HCT116 (cell line): ENCODE results near the gene EXD3. TPM values are rescaled to one million over a fixed set of nuclear protein-coding genes. Genes with fewer than 3 reads are reported as not detected.

Source experiments
- ATAC-seq: fragments of 200-7000 bp; cut with Tn5 transposase; 2 replicates; pipeline ENCODE4 v1.9.1; 2020; ENCODE audit warnings: mild to moderate bottlenecking, moderate library complexity
- BruUV-seq: library from RNA; stranded (reverse); fragments of 400-500 nt; replicated peaks from 2 replicates; lab custom pipeline; 2021; lab: Mats Ljungman, UMichigan
- CTCF ChIA-PET: fragments of 300-600 bp; sonication (Branson Sonifier 250); formaldehyde crosslinking; loops from one replicate; lab custom pipeline; 2021; ENCODE audit warnings: antibody characterized with exemption; lab: Charles Lee
- POLR2A ChIA-PET: fragments of 300-600, 350-600 bp; sonication (Branson Sonifier 250); formaldehyde crosslinking; loops from one replicate; lab custom pipeline; 2021; ENCODE audit warnings: antibody characterized with exemption; lab: Charles Lee
- RAD21 ChIA-PET, 2 experiments: fragments of 300-600 bp; sonication (Branson Sonifier 250); formaldehyde crosslinking; loops; one replicate each; lab custom pipeline; 2023; ENCODE audit warnings: low total read pairs in 2 of 2; ENCODE audit not compliant: uncharacterized antibody in 2 of 2, unreplicated experiment in 2 of 2, low non-redundant PET in 1 of 2; lab: Charles Lee
- DNase-seq: peaks from one replicate; pipeline ENCODE4 v3.0.0-alpha.2; 2010; ENCODE audit warnings: low read depth, low spot score
- H2AFZ ChIP-seq: fragments of 200-600 bp; shearing (Covaris generic), sonication (generic); 2 replicates; pipeline ENCODE4 v1.6.1; 2017; ENCODE audit warnings: low read depth, mixed run types, mixed read lengths, antibody characterized with exemption, low read length; ENCODE audit not compliant: poor library complexity, severe bottlenecking
- H3K27ac ChIP-seq: 2 replicates; pipeline ENCODE4 v1.5.1; 2012; ENCODE audit warnings: low read depth, low read length
- H3K27me3 ChIP-seq: fragments of 200-600 bp; sonication (generic); 2 replicates; pipeline ENCODE4 v1.6.1; 2016; ENCODE audit warnings: mixed run types, low read length, mixed read lengths; ENCODE audit not compliant: insufficient read depth
- H3K36me3 ChIP-seq, 2 experiments: fragments of 200-500 bp in 1 of 2; fragments of 200-600 bp in 1 of 2; sonication (Bioruptor generic) in 1 of 2; sonication (generic) in 1 of 2; 2 replicates each; pipeline versions ENCODE4 v1.5.1 to v1.6.1; 2014 to 2016; ENCODE audit warnings: low read length in 2 of 2, inconsistent platforms in 1 of 2, mixed read lengths in 1 of 2, mixed run types in 1 of 2; ENCODE audit not compliant: insufficient read depth in 2 of 2, control insufficient read depth in 1 of 2
- H3K4me1 ChIP-seq, 2 experiments: fragments of 200-600 bp in 1 of 2; sonication (generic) in 1 of 2; 2 replicates each; pipeline versions ENCODE4 v1.5.1 to v1.6.1; 2012 to 2017; ENCODE audit warnings: low read length in 2 of 2, inconsistent platforms in 1 of 2, mild to moderate bottlenecking in 1 of 2, mixed read lengths in 1 of 2, mixed run types in 1 of 2, moderate library complexity in 1 of 2; ENCODE audit not compliant: insufficient read depth in 2 of 2, control insufficient read depth in 1 of 2
- H3K4me2 ChIP-seq: fragments of 200-600 bp; sonication (generic); 2 replicates; pipeline ENCODE4 v1.6.1; 2017; ENCODE audit warnings: mixed run types, low read length, mixed read lengths
- H3K4me3 ChIP-seq, 2 experiments: fragments of 200-600 bp in 1 of 2; sonication (generic) in 1 of 2; replicated peaks in 1 of 2; 2 replicates each; pipeline ENCODE4 v1.5.1; 2011 to 2016; ENCODE audit warnings: low read length in 2 of 2, control low read depth in 1 of 2, low read depth in 1 of 2, mild to moderate bottlenecking in 1 of 2, mixed read lengths in 1 of 2, mixed run types in 1 of 2
- H3K79me2 ChIP-seq: fragments of 200-600 bp; sonication (generic); 2 replicates; pipeline ENCODE4 v1.6.1; 2017; ENCODE audit warnings: mild to moderate bottlenecking, mixed run types, low read length, moderate library complexity, mixed read lengths; ENCODE audit not compliant: insufficient read depth
- H3K9ac ChIP-seq: fragments of 200-600 bp; sonication (generic); 2 replicates; pipeline ENCODE4 v1.6.1; 2016; ENCODE audit warnings: low read length, mixed read lengths
- H3K9me2 ChIP-seq: fragments of 200-600 bp; sonication (generic), shearing (Covaris generic); 2 replicates; pipeline ENCODE4 v1.6.1; 2017; ENCODE audit warnings: mixed run types, mild to moderate bottlenecking, moderate library complexity; ENCODE audit not compliant: insufficient read depth
- H3K9me3 ChIP-seq, 2 experiments: fragments of 200-500 bp in 1 of 2; fragments of 200-600 bp in 1 of 2; sonication (Bioruptor generic) in 1 of 2; sonication (generic) in 1 of 2; 2 replicates each; pipeline ENCODE4 v1.6.1; 2014 to 2017; ENCODE audit warnings: low read length in 2 of 2, mixed read lengths in 2 of 2, inconsistent platforms in 1 of 2, low read depth in 1 of 2, mild to moderate bottlenecking in 1 of 2, mixed run types in 1 of 2, moderate library complexity in 1 of 2; ENCODE audit not compliant: control insufficient read depth in 1 of 2, insufficient read depth in 1 of 2
- H4K20me1 ChIP-seq: fragments of 200-600 bp; sonication (generic), shearing (Covaris generic); 2 replicates; pipeline ENCODE4 v1.6.1; 2017; ENCODE audit warnings: mixed run types, mild to moderate bottlenecking, moderate library complexity; ENCODE audit not compliant: insufficient read depth
- CEBPB ChIP-seq: IDR thresholded peaks from 2 replicates; pipeline ENCODE4 v1.6.1; 2012; ENCODE audit warnings: low read depth
- EZH2phosphoT487 ChIP-seq: fragments of 200-600 bp; IDR thresholded peaks from 2 replicates; pipeline ENCODE4 v1.6.1; 2018; ENCODE audit warnings: antibody characterized with exemption, borderline replicate concordance
- JUND ChIP-seq: IDR thresholded peaks from 2 replicates; pipeline ENCODE4 v1.6.1; 2012
- SIN3A ChIP-seq: IDR thresholded peaks from 2 replicates; pipeline ENCODE4 v1.6.1; 2012; ENCODE audit warnings: low read depth
- SRF ChIP-seq: IDR thresholded peaks from 2 replicates; pipeline ENCODE4 v1.6.1; 2012; ENCODE audit warnings: low read depth
- YY1 ChIP-seq: IDR thresholded peaks from 2 replicates; pipeline ENCODE4 v1.6.1; 2011; ENCODE audit warnings: low read length, low read depth, moderate library complexity, mild to moderate bottlenecking; ENCODE audit not compliant: insufficient replicate concordance; ENCODE audit errors: extremely low read depth
- intact Hi-C: fragments of 100-400 bp; cut with micrococcal nuclease; formaldehyde crosslinking; loops from 2 replicates; pipeline ENCODE4 v1.10.0; 2022
- total RNA-seq: library from RNA; stranded (reverse); gene quantifications from one replicate; pipeline ENCODE4 v1.2.1, GENCODE V29; 2021; ENCODE audit not compliant: unreplicated experiment
- TF ChIP-seq, protein P1 (sequence below), 3 experiments: fragments of 200-600 bp in 1 of 3; sonication (generic) in 1 of 3; IDR thresholded peaks in 2 of 3; conservative IDR thresholded peaks in 1 of 3; 2 replicates each; pipeline ENCODE4 v1.5.1; 2012 to 2017; ENCODE audit warnings: low read depth in 2 of 3, low read length in 2 of 3, antibody characterized with exemption in 1 of 3, borderline replicate concordance in 1 of 3, control low read depth in 1 of 3, mild to moderate bottlenecking in 1 of 3, mixed read lengths in 1 of 3, mixed run types in 1 of 3, moderate library complexity in 1 of 3; ENCODE audit not compliant: insufficient read depth in 1 of 3
- TF ChIP-seq, protein P2 (sequence below): IDR thresholded peaks from 2 replicates; pipeline ENCODE4 v1.6.1; 2011; ENCODE audit warnings: mild to moderate bottlenecking, low read length, moderate library complexity; ENCODE audit not compliant: insufficient replicate concordance; ENCODE audit errors: extremely low read depth

The EXD3 gene
- total RNA-seq, 1 experiment from 2014 or later: 25.4 TPM

DNA sequence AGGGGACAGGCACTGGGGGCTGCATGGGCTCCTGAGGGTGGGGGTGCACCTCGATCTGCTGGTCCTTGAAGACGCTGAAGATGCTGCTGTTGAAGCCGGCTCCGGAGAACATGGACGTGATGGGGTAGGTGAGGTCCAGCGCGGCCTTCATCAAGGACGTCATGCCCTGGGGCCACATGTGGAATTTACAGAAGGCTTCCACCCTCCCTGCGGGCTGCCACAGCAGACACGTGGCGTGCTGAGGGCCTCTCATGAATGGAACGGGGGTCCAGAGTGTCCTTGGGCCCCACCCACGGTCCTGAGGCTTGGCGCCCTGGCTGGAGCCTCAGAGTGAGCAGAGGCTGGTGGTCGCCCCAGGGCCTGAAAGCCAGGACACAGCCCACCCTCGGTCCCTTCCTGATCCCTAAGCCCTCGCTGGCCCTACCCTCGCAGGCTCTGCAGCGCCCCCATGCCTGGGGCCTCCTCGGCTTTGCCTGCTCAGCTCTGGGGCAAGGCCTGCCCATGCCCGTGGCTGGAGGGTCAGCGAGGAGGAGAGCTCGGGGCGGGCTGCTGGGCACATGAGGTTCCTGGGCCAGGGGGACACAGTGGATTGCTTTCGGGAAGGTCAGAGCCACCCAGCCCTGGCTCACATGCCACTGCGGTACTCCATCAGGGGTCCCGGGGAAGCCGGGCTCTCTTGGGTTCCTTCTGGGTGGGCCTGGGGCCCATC lies 41.5 kb upstream of the EXD3 start:
- TF ChIP-seq SRF: no peak
- no peak for TF ChIP-seq YY1
- TF ChIP-seq, protein P1, sequence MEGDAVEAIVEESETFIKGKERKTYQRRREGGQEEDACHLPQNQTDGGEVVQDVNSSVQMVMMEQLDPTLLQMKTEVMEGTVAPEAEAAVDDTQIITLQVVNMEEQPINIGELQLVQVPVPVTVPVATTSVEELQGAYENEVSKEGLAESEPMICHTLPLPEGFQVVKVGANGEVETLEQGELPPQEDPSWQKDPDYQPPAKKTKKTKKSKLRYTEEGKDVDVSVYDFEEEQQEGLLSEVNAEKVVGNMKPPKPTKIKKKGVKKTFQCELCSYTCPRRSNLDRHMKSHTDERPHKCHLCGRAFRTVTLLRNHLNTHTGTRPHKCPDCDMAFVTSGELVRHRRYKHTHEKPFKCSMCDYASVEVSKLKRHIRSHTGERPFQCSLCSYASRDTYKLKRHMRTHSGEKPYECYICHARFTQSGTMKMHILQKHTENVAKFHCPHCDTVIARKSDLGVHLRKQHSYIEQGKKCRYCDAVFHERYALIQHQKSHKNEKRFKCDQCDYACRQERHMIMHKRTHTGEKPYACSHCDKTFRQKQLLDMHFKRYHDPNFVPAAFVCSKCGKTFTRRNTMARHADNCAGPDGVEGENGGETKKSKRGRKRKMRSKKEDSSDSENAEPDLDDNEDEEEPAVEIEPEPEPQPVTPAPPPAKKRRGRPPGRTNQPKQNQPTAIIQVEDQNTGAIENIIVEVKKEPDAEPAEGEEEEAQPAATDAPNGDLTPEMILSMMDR (IDR thresholded peaks at IDR 0.05 in 2 of 3, conservative IDR thresholded peaks at IDR 0.05 in 1 of 3; ENCODE audit: borderline replicate concordance in 1 of 3, insufficient read depth in 1 of 3, low read depth in 2 of 3, low read length in 2 of 3): no peak
- TF ChIP-seq CEBPB: no peak
- TF ChIP-seq SIN3A: no peak
- TF ChIP-seq JUND: no peak
- TF ChIP-seq EZH2phosphoT487: no peak
- TF ChIP-seq, protein P2, sequence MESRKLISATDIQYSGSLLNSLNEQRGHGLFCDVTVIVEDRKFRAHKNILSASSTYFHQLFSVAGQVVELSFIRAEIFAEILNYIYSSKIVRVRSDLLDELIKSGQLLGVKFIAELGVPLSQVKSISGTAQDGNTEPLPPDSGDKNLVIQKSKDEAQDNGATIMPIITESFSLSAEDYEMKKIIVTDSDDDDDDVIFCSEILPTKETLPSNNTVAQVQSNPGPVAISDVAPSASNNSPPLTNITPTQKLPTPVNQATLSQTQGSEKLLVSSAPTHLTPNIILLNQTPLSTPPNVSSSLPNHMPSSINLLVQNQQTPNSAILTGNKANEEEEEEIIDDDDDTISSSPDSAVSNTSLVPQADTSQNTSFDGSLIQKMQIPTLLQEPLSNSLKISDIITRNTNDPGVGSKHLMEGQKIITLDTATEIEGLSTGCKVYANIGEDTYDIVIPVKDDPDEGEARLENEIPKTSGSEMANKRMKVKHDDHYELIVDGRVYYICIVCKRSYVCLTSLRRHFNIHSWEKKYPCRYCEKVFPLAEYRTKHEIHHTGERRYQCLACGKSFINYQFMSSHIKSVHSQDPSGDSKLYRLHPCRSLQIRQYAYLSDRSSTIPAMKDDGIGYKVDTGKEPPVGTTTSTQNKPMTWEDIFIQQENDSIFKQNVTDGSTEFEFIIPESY: no peak
- TF ChIP-seq, all 23 proteins: peak for 0
- peaks cover 12 to 26% of the 10 kb centered on the region in 2 experiments for H3K4me1 ChIP-seq
- H2AFZ ChIP-seq: no peak overlapping the region
- no peaks in the 10 kb centered on the region for H3K9me3 ChIP-seq
- no peaks in the 10 kb centered on the region for H3K79me2 ChIP-seq
- H4K20me1 ChIP-seq: no peaks in the 10 kb centered on the region
- no peaks in the 10 kb centered on the region for H3K9me2 ChIP-seq
- no peak overlapping the region for H3K9ac ChIP-seq
- intact Hi-C loops: no loop called here
- BruUV-seq: no TSS peak
- H3K36me3 ChIP-seq: no peaks in the 10 kb centered on the region
- H3K4me3 ChIP-seq: no peak overlapping the region
- no peaks in the 10 kb centered on the region for H3K27me3 ChIP-seq
- ATAC-seq: no peak
- ChIA-PET RAD21 (no interaction called here), CTCF (no interaction called here), POLR2A (no interaction called here)
- DNase-seq: no peak
- no peak overlapping the region for H3K27ac ChIP-seq
- no peak overlapping the region for H3K4me2 ChIP-seq
